PC-3 (cell line): ENCODE data around the gene AZIN2. TPM values are rescaled to one million over a fixed set of nuclear protein-coding genes. Genes with fewer than 3 reads are reported as not detected.

Experiments
- ATAC-seq: fragments of 200-7000 bp; cut with Tn5 transposase; 2 replicates; pipeline ENCODE4 v1.9.1; 2020; ENCODE audit warnings: mild to moderate bottlenecking, moderate library complexity
- BruUV-seq: library from RNA; stranded (reverse); fragments of 400-500 nt; replicated peaks from 2 replicates; lab custom pipeline; 2021; lab: Mats Ljungman, UMichigan
- CTCF ChIA-PET: fragments of 300-600 bp; sonication (Branson Sonifier 250); formaldehyde crosslinking; loops from one replicate; lab custom pipeline; 2022; ENCODE audit warnings: antibody characterized with exemption; lab: Charles Lee
- POLR2A ChIA-PET: fragments of 300-600 bp; sonication (Branson Sonifier 250); formaldehyde crosslinking; loops from one replicate; lab custom pipeline; 2022; ENCODE audit warnings: antibody characterized with exemption; ENCODE audit not compliant: unreplicated experiment; lab: Charles Lee
- DNase-seq: peaks from one replicate; pipeline ENCODE4 v3.0.0-alpha.2; 2015
- H2AFZ ChIP-seq: fragments of 300-600 bp; sonication (generic); 2 replicates; pipeline ENCODE4 v1.6.0; 2016; ENCODE audit warnings: antibody characterized with exemption, low read length
- H3F3A ChIP-seq: fragments of 300-600 bp; sonication (generic); one replicate; pipeline ENCODE4 v1.6.0; 2017; ENCODE audit warnings: antibody characterized with exemption, low read length, control low read depth, mild to moderate bottlenecking; ENCODE audit not compliant: unreplicated experiment
- H3K27ac ChIP-seq: fragments of 300-600 bp; sonication (generic); 2 replicates; pipeline ENCODE4 v1.5.1; 2016; ENCODE audit warnings: mild to moderate bottlenecking, low read length
- H3K27me3 ChIP-seq: fragments of 300-600 bp; sonication (generic); 2 replicates; pipeline ENCODE4 v1.6.1; 2016; ENCODE audit warnings: low read length, mixed read lengths
- H3K36me3 ChIP-seq: fragments of 300-600 bp; sonication (generic); 2 replicates; pipeline ENCODE4 v1.6.1; 2016; ENCODE audit warnings: low read depth, mixed run types, low read length, mixed read lengths
- H3K4me1 ChIP-seq: fragments of 300-600 bp; sonication (generic); 2 replicates; pipeline ENCODE4 v1.5.1; 2016; ENCODE audit warnings: low read length; ENCODE audit not compliant: insufficient read depth
- H3K4me2 ChIP-seq: fragments of 300-600 bp; sonication (generic); 2 replicates; pipeline ENCODE4 v1.6.0; 2016; ENCODE audit warnings: low read length
- H3K4me3 ChIP-seq: fragments of 300-600 bp; sonication (generic); 2 replicates; pipeline ENCODE4 v1.5.1; 2016; ENCODE audit warnings: mild to moderate bottlenecking, low read length, mixed read lengths
- H3K79me2 ChIP-seq: fragments of 300-600 bp; sonication (generic); 2 replicates; pipeline ENCODE4 v1.6.1; 2017; ENCODE audit warnings: low read length, mixed read lengths
- H3K9ac ChIP-seq: fragments of 300-600 bp; sonication (generic); 2 replicates; pipeline ENCODE4 v1.6.0; 2016; ENCODE audit warnings: mild to moderate bottlenecking, low read length
- H3K9me2 ChIP-seq: fragments of 300-600 bp; sonication (generic); replicated peaks from 2 replicates; pipeline ENCODE4 v1.6.1; 2016; ENCODE audit warnings: mixed run types, low read length, mixed read lengths
- H3K9me3 ChIP-seq: fragments of 300-600 bp; sonication (generic); 2 replicates; pipeline ENCODE4 v1.6.1; 2016; ENCODE audit warnings: low read length, mixed read lengths
- H4K20me1 ChIP-seq: fragments of 300-600 bp; sonication (generic); 2 replicates; pipeline ENCODE4 v1.6.1; 2016; ENCODE audit warnings: low read length, mixed read lengths
- CTCF ChIP-seq: fragments of 300-600 bp; sonication (generic); conservative IDR thresholded peaks from 2 replicates; pipeline ENCODE4 v1.5.1; 2017; ENCODE audit warnings: antibody characterized with exemption, low read depth, mild to moderate bottlenecking, low read length
- EZH2 ChIP-seq: fragments of 300-600 bp; sonication (generic); IDR thresholded peaks from one replicate; pipeline ENCODE4 v1.6.1; 2017; ENCODE audit warnings: antibody characterized with exemption, mild to moderate bottlenecking, low read length; ENCODE audit not compliant: unreplicated experiment
- EZH2phosphoT487 ChIP-seq: fragments of 300-600 bp; sonication (generic); IDR thresholded peaks from 2 replicates; pipeline ENCODE4 v1.6.1; 2018; ENCODE audit warnings: mild to moderate bottlenecking, antibody characterized with exemption, low read length, borderline replicate concordance
- intact Hi-C: fragments of 100-400 bp; cut with micrococcal nuclease; formaldehyde crosslinking; loops from 2 replicates; pipeline ENCODE4 v1.9.0; 2023
- total RNA-seq: library from RNA; depleted of rRNA; stranded (reverse); fragments of >200 nt; gene quantifications from 2 replicates; pipeline ENCODE4 v1.2.3, GENCODE V29; 2014

Gene AZIN2
- total RNA-seq, 1 experiment from 2014 or later = 2.2 TPM

GRCh38 chr1:33153650-33154049 lies 72.7 kb downstream of the AZIN2 start:
- Histone ChIP-seq H3K27ac (no peak overlapping the region), H3K9ac (no peak overlapping the region), H3K27me3 (no peaks in the 10 kb centered on the region), H3K4me3 (no peak overlapping the region), H3F3A (no peaks in the 10 kb centered on the region), H3K9me2 (no peaks in the 10 kb centered on the region), H2AFZ (no peak overlapping the region), H3K9me3 (no peaks in the 10 kb centered on the region), H4K20me1 (no peaks in the 10 kb centered on the region), H3K36me3 (no peaks in the 10 kb centered on the region), H3K4me1 (peaks cover 22% of the 10 kb centered on the region), H3K79me2 (no peaks in the 10 kb centered on the region), H3K4me2 (no peak overlapping the region)
- no peak for DNase-seq
- no peak for TF ChIP-seq CTCF
- no peak for TF ChIP-seq EZH2phosphoT487
- TF ChIP-seq EZH2 = no peak
- no TSS peak for BruUV-seq
- intact Hi-C loops = no loop called here
- ChIA-PET POLR2A (no interaction called here), CTCF (no interaction called here)
- no peak for ATAC-seq

- BruUV-seq = no TSS peak
- POLR2A ChIA-PET = no interaction called here
These were observed 75.1 kb downstream of the AZIN2 start for GRCh38 chr1:33155877-33156538.

More at GRCh38 chr1:33155877-33156538, 75.1 kb downstream of the AZIN2 start:
- Histone ChIP-seq H3K79me2 (no peaks in the 10 kb centered on the region), H4K20me1 (no peaks in the 10 kb centered on the region), H3F3A (no peaks in the 10 kb centered on the region), H3K4me1 (peaks cover 6% of the 10 kb centered on the region), H3K27me3 (no peaks in the 10 kb centered on the region), H2AFZ (no peak overlapping the region), H3K9me3 (no peaks in the 10 kb centered on the region), H3K36me3 (no peaks in the 10 kb centered on the region), H3K9ac (no peak overlapping the region), H3K27ac (no peak overlapping the region), H3K9me2 (no peaks in the 10 kb centered on the region), H3K4me3 (no peak overlapping the region), H3K4me2 (no peak overlapping the region)
- TF ChIP-seq EZH2 (no peak), EZH2phosphoT487 (no peak), CTCF (no peak)
- DNase-seq = no peak
- CTCF ChIA-PET = no interaction called here
- no peak for ATAC-seq
- intact Hi-C loops = no loop called here
